Neural cell (in vitro differentiated cells): ENCODE results near the gene PDAP1.

Source experiments
- EP300 ChIP-seq: fragments of 450-650 bp; conservative IDR thresholded peaks from 2 replicates; pipeline ENCODE4 v1.6.1; 2014; ENCODE audit warnings: antibody characterized with exemption, mild to moderate bottlenecking, moderate library complexity; ENCODE audit not compliant: poor library complexity, severe bottlenecking
- EZH2 ChIP-seq: fragments of 200-600, 300-800 bp; shearing (Covaris generic), sonication (generic); IDR thresholded peaks from 2 replicates; pipeline ENCODE4 v1.6.1; 2014; ENCODE audit warnings: antibody characterized with exemption, low read length, borderline replicate concordance, mild to moderate bottlenecking; ENCODE audit not compliant: insufficient read depth, poor library complexity, severe bottlenecking
- POLR2AphosphoS5 ChIP-seq: IDR thresholded peaks from 2 replicates; pipeline ENCODE4 v1.6.1; 2012
- RAD21 ChIP-seq: fragments of 450-650 bp; conservative IDR thresholded peaks from 2 replicates; pipeline ENCODE4 v1.6.1; 2014; ENCODE audit warnings: antibody characterized with exemption, mild to moderate bottlenecking, moderate library complexity
- SMC3 ChIP-seq: fragments of 450-650 bp; conservative IDR thresholded peaks from 2 replicates; pipeline ENCODE4 v1.6.1; 2014; ENCODE audit warnings: antibody characterized with exemption, mild to moderate bottlenecking, moderate library complexity; ENCODE audit not compliant: poor library complexity
- TAF1 ChIP-seq: IDR thresholded peaks from 2 replicates; pipeline ENCODE4 v1.6.1; 2012; ENCODE audit warnings: low read depth
- TF ChIP-seq, protein P1 (sequence below): fragments of 450-650 bp; IDR thresholded peaks from 2 replicates; pipeline ENCODE4 v1.5.1; 2014; ENCODE audit warnings: antibody characterized with exemption, mild to moderate bottlenecking, moderate library complexity; ENCODE audit not compliant: poor library complexity, severe bottlenecking
- TF ChIP-seq, protein P2 (sequence below): IDR thresholded peaks from 2 replicates; pipeline ENCODE4 v1.6.1; 2012; ENCODE audit warnings: borderline replicate concordance

- TF ChIP-seq, protein P1, sequence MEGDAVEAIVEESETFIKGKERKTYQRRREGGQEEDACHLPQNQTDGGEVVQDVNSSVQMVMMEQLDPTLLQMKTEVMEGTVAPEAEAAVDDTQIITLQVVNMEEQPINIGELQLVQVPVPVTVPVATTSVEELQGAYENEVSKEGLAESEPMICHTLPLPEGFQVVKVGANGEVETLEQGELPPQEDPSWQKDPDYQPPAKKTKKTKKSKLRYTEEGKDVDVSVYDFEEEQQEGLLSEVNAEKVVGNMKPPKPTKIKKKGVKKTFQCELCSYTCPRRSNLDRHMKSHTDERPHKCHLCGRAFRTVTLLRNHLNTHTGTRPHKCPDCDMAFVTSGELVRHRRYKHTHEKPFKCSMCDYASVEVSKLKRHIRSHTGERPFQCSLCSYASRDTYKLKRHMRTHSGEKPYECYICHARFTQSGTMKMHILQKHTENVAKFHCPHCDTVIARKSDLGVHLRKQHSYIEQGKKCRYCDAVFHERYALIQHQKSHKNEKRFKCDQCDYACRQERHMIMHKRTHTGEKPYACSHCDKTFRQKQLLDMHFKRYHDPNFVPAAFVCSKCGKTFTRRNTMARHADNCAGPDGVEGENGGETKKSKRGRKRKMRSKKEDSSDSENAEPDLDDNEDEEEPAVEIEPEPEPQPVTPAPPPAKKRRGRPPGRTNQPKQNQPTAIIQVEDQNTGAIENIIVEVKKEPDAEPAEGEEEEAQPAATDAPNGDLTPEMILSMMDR = no peak
- no peak for TF ChIP-seq TAF1
- no peak for TF ChIP-seq SMC3
- TF ChIP-seq POLR2AphosphoS5 = no peak
- TF ChIP-seq, protein P2, sequence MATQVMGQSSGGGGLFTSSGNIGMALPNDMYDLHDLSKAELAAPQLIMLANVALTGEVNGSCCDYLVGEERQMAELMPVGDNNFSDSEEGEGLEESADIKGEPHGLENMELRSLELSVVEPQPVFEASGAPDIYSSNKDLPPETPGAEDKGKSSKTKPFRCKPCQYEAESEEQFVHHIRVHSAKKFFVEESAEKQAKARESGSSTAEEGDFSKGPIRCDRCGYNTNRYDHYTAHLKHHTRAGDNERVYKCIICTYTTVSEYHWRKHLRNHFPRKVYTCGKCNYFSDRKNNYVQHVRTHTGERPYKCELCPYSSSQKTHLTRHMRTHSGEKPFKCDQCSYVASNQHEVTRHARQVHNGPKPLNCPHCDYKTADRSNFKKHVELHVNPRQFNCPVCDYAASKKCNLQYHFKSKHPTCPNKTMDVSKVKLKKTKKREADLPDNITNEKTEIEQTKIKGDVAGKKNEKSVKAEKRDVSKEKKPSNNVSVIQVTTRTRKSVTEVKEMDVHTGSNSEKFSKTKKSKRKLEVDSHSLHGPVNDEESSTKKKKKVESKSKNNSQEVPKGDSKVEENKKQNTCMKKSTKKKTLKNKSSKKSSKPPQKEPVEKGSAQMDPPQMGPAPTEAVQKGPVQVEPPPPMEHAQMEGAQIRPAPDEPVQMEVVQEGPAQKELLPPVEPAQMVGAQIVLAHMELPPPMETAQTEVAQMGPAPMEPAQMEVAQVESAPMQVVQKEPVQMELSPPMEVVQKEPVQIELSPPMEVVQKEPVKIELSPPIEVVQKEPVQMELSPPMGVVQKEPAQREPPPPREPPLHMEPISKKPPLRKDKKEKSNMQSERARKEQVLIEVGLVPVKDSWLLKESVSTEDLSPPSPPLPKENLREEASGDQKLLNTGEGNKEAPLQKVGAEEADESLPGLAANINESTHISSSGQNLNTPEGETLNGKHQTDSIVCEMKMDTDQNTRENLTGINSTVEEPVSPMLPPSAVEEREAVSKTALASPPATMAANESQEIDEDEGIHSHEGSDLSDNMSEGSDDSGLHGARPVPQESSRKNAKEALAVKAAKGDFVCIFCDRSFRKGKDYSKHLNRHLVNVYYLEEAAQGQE = no peak
- no peak for TF ChIP-seq RAD21
- TF ChIP-seq EP300 = no peak
- no peak for TF ChIP-seq EZH2
Measured at GRCh38 chr7:99409192-99409572, 785 bp upstream of the PDAP1 start.
